ENCODE measurements around the gene UVRAG. TPM values are rescaled to one million over a fixed set of nuclear protein-coding genes. Genes with fewer than 3 reads are reported as not detected.

Gene UVRAG
- total RNA-seq, 1 experiment from 2014 or later = 13.0 TPM

DNA sequence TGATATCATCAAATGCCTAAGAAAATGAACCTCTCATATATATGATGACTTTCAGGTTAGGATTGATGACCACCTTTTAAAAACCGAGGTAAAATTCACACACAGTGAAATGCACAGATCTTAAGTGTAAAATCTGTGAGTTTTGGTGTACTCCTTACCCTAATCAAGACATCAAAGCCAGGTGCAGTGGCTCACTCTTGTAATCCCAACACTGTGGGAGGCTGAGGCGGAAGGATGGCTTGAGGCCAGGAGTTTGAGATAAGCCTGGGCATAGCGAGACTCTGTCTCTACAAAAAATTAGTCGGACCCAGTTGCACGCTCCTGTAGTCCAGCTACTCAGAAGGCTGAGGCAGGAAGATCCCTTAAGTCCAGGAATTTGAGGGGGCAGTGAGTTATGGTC, 140.4 kb downstream of the UVRAG start:
- no peak overlapping the region for H3K4me3 ChIP-seq (ENCODE audit: low read length)
- no TSS peak for BruUV-seq (replicated peaks)
- peaks cover 17% of the 10 kb centered on the region for H3K4me1 ChIP-seq (ENCODE audit: insufficient read depth, low read length)
- H2AFZ ChIP-seq (ENCODE audit: low read length) = no peak overlapping the region
- no peaks in the 10 kb centered on the region for H4K20me1 ChIP-seq (ENCODE audit: low read length)
- no peak overlapping the region for H3K27ac ChIP-seq (ENCODE audit: low read length)
- DNase-seq (no peak), ATAC-seq (no peak)
- H3K9me3 ChIP-seq (ENCODE audit: low read length) = no peaks in the 10 kb centered on the region
- no peak overlapping the region for H3K9ac ChIP-seq (ENCODE audit: low read length)
- H3K4me2 ChIP-seq (ENCODE audit: low read length) = no peak overlapping the region
- CTCF ChIA-PET = no interaction called here
- H3K79me2 ChIP-seq (ENCODE audit: low read length) = no peaks in the 10 kb centered on the region
- H3K9me2 ChIP-seq (replicated peaks; ENCODE audit: low read length) = no peaks in the 10 kb centered on the region
- POLR2A ChIA-PET (ENCODE audit: unreplicated experiment) = no interaction called here
- no peaks in the 10 kb centered on the region for H3K36me3 ChIP-seq (ENCODE audit: low read depth, low read length)
- no peak for TF ChIP-seq EZH2 (IDR thresholded peaks at IDR 0.05; ENCODE audit: low read length, unreplicated experiment)
- TF ChIP-seq, protein P1, sequence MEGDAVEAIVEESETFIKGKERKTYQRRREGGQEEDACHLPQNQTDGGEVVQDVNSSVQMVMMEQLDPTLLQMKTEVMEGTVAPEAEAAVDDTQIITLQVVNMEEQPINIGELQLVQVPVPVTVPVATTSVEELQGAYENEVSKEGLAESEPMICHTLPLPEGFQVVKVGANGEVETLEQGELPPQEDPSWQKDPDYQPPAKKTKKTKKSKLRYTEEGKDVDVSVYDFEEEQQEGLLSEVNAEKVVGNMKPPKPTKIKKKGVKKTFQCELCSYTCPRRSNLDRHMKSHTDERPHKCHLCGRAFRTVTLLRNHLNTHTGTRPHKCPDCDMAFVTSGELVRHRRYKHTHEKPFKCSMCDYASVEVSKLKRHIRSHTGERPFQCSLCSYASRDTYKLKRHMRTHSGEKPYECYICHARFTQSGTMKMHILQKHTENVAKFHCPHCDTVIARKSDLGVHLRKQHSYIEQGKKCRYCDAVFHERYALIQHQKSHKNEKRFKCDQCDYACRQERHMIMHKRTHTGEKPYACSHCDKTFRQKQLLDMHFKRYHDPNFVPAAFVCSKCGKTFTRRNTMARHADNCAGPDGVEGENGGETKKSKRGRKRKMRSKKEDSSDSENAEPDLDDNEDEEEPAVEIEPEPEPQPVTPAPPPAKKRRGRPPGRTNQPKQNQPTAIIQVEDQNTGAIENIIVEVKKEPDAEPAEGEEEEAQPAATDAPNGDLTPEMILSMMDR (conservative IDR thresholded peaks at IDR 0.05; ENCODE audit: low read depth, low read length) = no peak
- H3F3A ChIP-seq (ENCODE audit: low read length, unreplicated experiment) = no peaks in the 10 kb centered on the region
- intact Hi-C loops (cut with micrococcal nuclease) = no loop called here
- no peaks in the 10 kb centered on the region for H3K27me3 ChIP-seq (ENCODE audit: low read length)

DNA sequence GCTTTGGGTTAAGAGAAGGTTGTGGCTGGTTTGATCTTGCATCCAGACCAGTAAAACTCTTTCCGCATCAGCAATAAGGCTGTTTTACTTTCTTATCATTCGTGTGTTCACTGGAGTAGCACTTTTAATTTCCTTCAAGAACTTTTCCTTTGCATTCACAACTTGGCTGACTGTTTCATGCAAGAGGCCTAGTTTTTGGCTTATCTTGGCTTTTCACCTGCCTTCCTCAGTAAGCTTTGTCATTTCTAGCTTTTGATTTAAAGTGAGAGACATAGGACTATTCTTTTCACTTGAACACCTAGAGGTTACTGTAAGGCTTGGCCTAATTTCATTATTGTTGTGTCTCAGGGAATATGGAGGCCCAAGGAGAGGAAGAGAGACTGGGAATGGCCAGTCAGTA, 144.5 kb downstream of the UVRAG start:
- no peaks in the 10 kb centered on the region for H4K20me1 ChIP-seq (ENCODE audit: low read length)
- H3K9ac ChIP-seq (ENCODE audit: low read length) = no peak overlapping the region
- no peaks in the 10 kb centered on the region for H3K36me3 ChIP-seq (ENCODE audit: low read depth, low read length)
- ChIA-PET CTCF (no interaction called here), POLR2A (ENCODE audit: unreplicated experiment) (interaction anchor here (0.7 kb wide), 1 partner anchor 146 kb away, joined by 6 read pairs; no protein-coding TSS in a partner anchor)
- H3K9me2 ChIP-seq (replicated peaks; ENCODE audit: low read length) = no peaks in the 10 kb centered on the region
- H3K4me2 ChIP-seq (ENCODE audit: low read length) = no peak overlapping the region
- no peak for ATAC-seq
- no TSS peak for BruUV-seq (replicated peaks)
- H3K4me1 ChIP-seq (ENCODE audit: insufficient read depth, low read length) = peaks cover 7% of the 10 kb centered on the region
- intact Hi-C loops (cut with micrococcal nuclease) = no loop called here
- no peaks in the 10 kb centered on the region for H3K27me3 ChIP-seq (ENCODE audit: low read length)
- H3K79me2 ChIP-seq (ENCODE audit: low read length) = no peaks in the 10 kb centered on the region
- H3K9me3 ChIP-seq (ENCODE audit: low read length) = no peaks in the 10 kb centered on the region
- H3F3A ChIP-seq (ENCODE audit: low read length, unreplicated experiment) = no peaks in the 10 kb centered on the region
- no peak overlapping the region for H3K4me3 ChIP-seq (ENCODE audit: low read length)
- no peak overlapping the region for H2AFZ ChIP-seq (ENCODE audit: low read length)
- no peak overlapping the region for H3K27ac ChIP-seq (ENCODE audit: low read length)
- no peak for DNase-seq
- TF ChIP-seq EZH2phosphoT487 (IDR thresholded peaks at IDR 0.05; ENCODE audit: borderline replicate concordance, low read length) (no peak), EZH2 (IDR thresholded peaks at IDR 0.05; ENCODE audit: low read length, unreplicated experiment) (no peak)
- TF ChIP-seq, protein P1 (conservative IDR thresholded peaks at IDR 0.05; ENCODE audit: low read depth, low read length) = no peak

DNA sequence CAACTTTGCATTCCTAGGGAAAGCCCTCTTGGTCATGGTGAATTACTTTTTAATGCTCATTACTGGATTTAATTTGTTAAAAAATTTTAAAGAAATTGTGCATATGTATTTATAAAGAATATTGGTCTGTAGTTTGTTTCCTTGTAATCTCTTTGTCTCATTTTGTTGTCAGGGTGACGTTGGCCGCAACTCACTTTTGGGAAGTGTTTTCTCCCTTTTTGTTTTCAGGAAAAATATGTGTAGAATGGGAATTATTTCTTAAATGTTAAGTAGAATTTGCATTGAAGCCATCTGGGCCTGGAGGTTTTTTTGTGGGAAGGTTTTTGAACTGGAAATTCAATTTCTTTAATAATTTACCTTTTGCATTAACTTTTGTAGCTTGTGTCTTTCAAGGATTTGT, 149.1 kb downstream of the UVRAG start:
- TF ChIP-seq, protein P1 (conservative IDR thresholded peaks at IDR 0.05; ENCODE audit: low read depth, low read length) = no peak
- TF ChIP-seq EZH2 (IDR thresholded peaks at IDR 0.05; ENCODE audit: low read length, unreplicated experiment) (no peak), EZH2phosphoT487 (IDR thresholded peaks at IDR 0.05; ENCODE audit: borderline replicate concordance, low read length) (no peak)
- BruUV-seq (replicated peaks) = no TSS peak

More for the DNA sequence above, 149.1 kb downstream of the UVRAG start:
- intact Hi-C loops (cut with micrococcal nuclease) = no loop called here
- H3K27me3 ChIP-seq (ENCODE audit: low read length) = no peaks in the 10 kb centered on the region
- peaks cover 6% of the 10 kb centered on the region; the same call in 1 of the 2 replicates for H3K79me2 ChIP-seq (ENCODE audit: low read length)
- H3K36me3 ChIP-seq (ENCODE audit: low read depth, low read length) = no peaks in the 10 kb centered on the region
- H3K4me2 ChIP-seq (ENCODE audit: low read length) = no peak overlapping the region
- no peak overlapping the region for H2AFZ ChIP-seq (ENCODE audit: low read length)
- peaks cover 5% of the 10 kb centered on the region for H3F3A ChIP-seq (ENCODE audit: low read length, unreplicated experiment)
- POLR2A ChIA-PET (ENCODE audit: unreplicated experiment) = no interaction called here
- CTCF ChIA-PET = no interaction called here
- peaks cover 30% of the 10 kb centered on the region for H3K4me1 ChIP-seq (ENCODE audit: insufficient read depth, low read length)
- no peaks in the 10 kb centered on the region for H3K9me2 ChIP-seq (replicated peaks; ENCODE audit: low read length)
- DNase-seq (no peak), ATAC-seq (no peak)
- H3K9ac ChIP-seq (ENCODE audit: low read length) = no peak overlapping the region
- H3K9me3 ChIP-seq (ENCODE audit: low read length) = no peaks in the 10 kb centered on the region
- no peak overlapping the region for H3K27ac ChIP-seq (ENCODE audit: low read length)
- H4K20me1 ChIP-seq (ENCODE audit: low read length) = no peaks in the 10 kb centered on the region
- H3K4me3 ChIP-seq (ENCODE audit: low read length) = no peak overlapping the region

All from PC-3 (cell line).